Measurements from ENCODE around the gene TIMM17A.
"Not testable (repeated sequence)": the region's sequence is repeated elsewhere in the genome, so short reads cannot be mapped to it uniquely, and the experiment has no call there.

TIMM17A gene

GRCh38 chr1:202016022-202016810 lies 60.9 kb downstream of the TIMM17A start:
- DNase-seq (ENCODE audit: low read depth) = no peak

GRCh38 chr1:202016811-202017748 lies 61.8 kb downstream of the TIMM17A start:
- no peak for DNase-seq (ENCODE audit: low read depth)

- no peak for DNase-seq (ENCODE audit: low read depth)
Measured at GRCh38 chr1:202017749-202018467, 62.6 kb downstream of the TIMM17A start.

- no peak for DNase-seq (ENCODE audit: low read depth)
Measured at GRCh38 chr1:202018468-202019234, 63.3 kb downstream of the TIMM17A start.

- not testable (repeated sequence) for DNase-seq (ENCODE audit: low read depth)
Measured at GRCh38 chr1:202019235-202019558, 63.9 kb downstream of the TIMM17A start.

Measured in stimulated activated CD8-positive, alpha-beta memory T cell treated with anti-CD3 and anti-CD28 coated beads, Interleukin-15, amount 100 ng/mL, for 24 hours (primary cell).